A673 (cell line): ENCODE measurements around the gene GPR142. TPM values are rescaled to one million over a fixed set of nuclear protein-coding genes. Genes with fewer than 3 reads are reported as not detected.

Experiments used
- BruUV-seq: library from RNA; stranded (reverse); fragments of 400-500 nt; replicated peaks from 2 replicates; lab custom pipeline; 2021; lab: Mats Ljungman, UMichigan
- CTCF ChIA-PET: fragments of 300-600 bp; sonication (Branson Sonifier 250); formaldehyde crosslinking; loops from one replicate; lab custom pipeline; 2022; ENCODE audit warnings: antibody characterized with exemption; lab: Charles Lee
- POLR2A ChIA-PET: fragments of 300-600 bp; sonication (Branson Sonifier 250); formaldehyde crosslinking; loops from one replicate; lab custom pipeline; 2022; ENCODE audit warnings: antibody characterized with exemption; ENCODE audit not compliant: low non-redundant PET; lab: Charles Lee
- DNase-seq: peaks from one replicate; pipeline ENCODE4 v3.0.0-alpha.2; 2015; ENCODE audit warnings: low spot score
- H3K27ac ChIP-seq: fragments of 200-600 bp; sonication (generic); 2 replicates; pipeline ENCODE4 v1.5.1; 2016; ENCODE audit warnings: mixed run types, low read depth, mild to moderate bottlenecking, mixed read lengths, antibody characterized with exemption, low read length; ENCODE audit not compliant: poor library complexity, severe bottlenecking
- H3K27me3 ChIP-seq: fragments of 200-600 bp; sonication (generic); replicated peaks from 2 replicates; pipeline ENCODE4 v1.6.1; 2017; ENCODE audit warnings: mixed run types, low read depth, mild to moderate bottlenecking, mixed read lengths, antibody characterized with exemption, low read length; ENCODE audit not compliant: insufficient read depth, poor library complexity
- H3K36me3 ChIP-seq: fragments of 200-600 bp; sonication (generic); 2 replicates; pipeline ENCODE4 v1.6.1; 2016; ENCODE audit warnings: mixed run types, mild to moderate bottlenecking, mixed read lengths, antibody characterized with exemption, low read length; ENCODE audit not compliant: insufficient read depth, poor library complexity, severe bottlenecking
- H3K4me1 ChIP-seq: fragments of 200-600 bp; sonication (generic); 2 replicates; pipeline ENCODE4 v1.6.1; 2017; ENCODE audit warnings: mixed run types, mild to moderate bottlenecking, mixed read lengths, antibody characterized with exemption, low read length; ENCODE audit not compliant: insufficient read depth, poor library complexity, severe bottlenecking
- H3K4me3 ChIP-seq: fragments of 200-600 bp; sonication (generic); 2 replicates; pipeline ENCODE4 v1.5.1; 2016; ENCODE audit warnings: low read depth, mixed run types, mild to moderate bottlenecking, mixed read lengths, low read length; ENCODE audit not compliant: poor library complexity, severe bottlenecking
- H3K9me3 ChIP-seq: fragments of 200-600 bp; sonication (generic); 2 replicates; pipeline ENCODE4 v1.6.1; 2016; ENCODE audit warnings: mixed run types, low read depth, mild to moderate bottlenecking, mixed read lengths, antibody characterized with exemption, low read length; ENCODE audit not compliant: poor library complexity, severe bottlenecking
- CTCF ChIP-seq: fragments of 300-800, 200-600 bp; sonication (generic); conservative IDR thresholded peaks from 2 replicates; pipeline ENCODE4 v1.5.1; 2017; ENCODE audit warnings: low read depth, mild to moderate bottlenecking, antibody characterized with exemption, low read length, moderate library complexity, mixed read lengths
- EZH2 ChIP-seq: fragments of 200-600 bp; sonication (generic); IDR thresholded peaks from 2 replicates; pipeline ENCODE4 v1.6.1; 2017; ENCODE audit warnings: borderline replicate concordance, low read depth, mild to moderate bottlenecking, mixed read lengths, antibody characterized with exemption, low read length; ENCODE audit not compliant: poor library complexity, severe bottlenecking
- intact Hi-C: fragments of 100-400 bp; cut with micrococcal nuclease; formaldehyde crosslinking; loops from one replicate; pipeline ENCODE4 v1.10.0; 2022; ENCODE audit not compliant: unreplicated experiment
- total RNA-seq: library from RNA; stranded (reverse); gene quantifications from 2 replicates; pipeline ENCODE4 v1.2.3, GENCODE V29; 2021

GPR142 gene
- total RNA-seq, 1 experiment from 2014 or later: 0.24 TPM

- intact Hi-C loops: loop anchor here (5.0 to 10.0 kb wide), 2 partner anchors 46 to 138 kb away; partner anchors contain the start of gene TTYH2
- no peak overlapping the region for H3K27ac ChIP-seq
- BruUV-seq: no TSS peak
- no peak for TF ChIP-seq CTCF
- no peak for TF ChIP-seq EZH2
- ChIA-PET POLR2A (no interaction called here), CTCF (no interaction called here)
- no peak for DNase-seq
- no peaks in the 10 kb centered on the region for H3K4me1 ChIP-seq
- peaks cover 62% of the 10 kb centered on the region for H3K27me3 ChIP-seq
- no peak overlapping the region for H3K4me3 ChIP-seq
- no peaks in the 10 kb centered on the region for H3K9me3 ChIP-seq
- H3K36me3 ChIP-seq: no peaks in the 10 kb centered on the region
These were observed 16.8 kb upstream of the GPR142 start for GRCh38 chr17:74350486-74350885.

- H3K27ac ChIP-seq: no peak overlapping the region
- no peak overlapping the region for H3K4me3 ChIP-seq
- ChIA-PET POLR2A (no interaction called here), CTCF (no interaction called here)
- H3K27me3 ChIP-seq: peaks cover 72% of the 10 kb centered on the region
- H3K36me3 ChIP-seq: no peaks in the 10 kb centered on the region
- no TSS peak for BruUV-seq
- no peaks in the 10 kb centered on the region for H3K9me3 ChIP-seq
- peak; percentile 40 for DNase-seq
- TF ChIP-seq CTCF (peak; percentile 28; the same call in 1 of the 2 replicates), EZH2 (no peak)
- intact Hi-C loops: loop anchor here (5.0 to 10.0 kb wide), 2 partner anchors 47 to 139 kb away; partner anchors contain the start of gene TTYH2
- no peaks in the 10 kb centered on the region for H3K4me1 ChIP-seq
These were observed 15.6 kb upstream of the GPR142 start for GRCh38 chr17:74351552-74352210.

- H3K4me3 ChIP-seq: no peak overlapping the region
- BruUV-seq: no TSS peak
- no peaks in the 10 kb centered on the region for H3K36me3 ChIP-seq
- H3K27ac ChIP-seq: no peak overlapping the region
- intact Hi-C loops: loop anchor here (5.0 to 10.0 kb wide), 2 partner anchors 49 to 141 kb away; partner anchors contain the start of gene TTYH2
- POLR2A ChIA-PET: no interaction called here
- no peak for TF ChIP-seq CTCF
- TF ChIP-seq EZH2: no peak
- DNase-seq: no peak
- H3K4me1 ChIP-seq: no peaks in the 10 kb centered on the region
- H3K27me3 ChIP-seq: peaks cover 76% of the 10 kb centered on the region
- CTCF ChIA-PET: interaction anchor here (1.4 kb wide), 1 partner anchor 10 kb away, joined by 3 read pairs; no protein-coding TSS in a partner anchor
- H3K9me3 ChIP-seq: no peaks in the 10 kb centered on the region
These were observed 13.8 kb upstream of the GPR142 start for GRCh38 chr17:74353446-74354060.
